ENCODE measurements around the gene BPIFB1. TPM values are rescaled to one million over a fixed set of nuclear protein-coding genes. Genes with fewer than 3 reads are reported as not detected.

Gene BPIFB1
- total RNA-seq, 2 donors from 2014 or later, result not detected

DNA sequence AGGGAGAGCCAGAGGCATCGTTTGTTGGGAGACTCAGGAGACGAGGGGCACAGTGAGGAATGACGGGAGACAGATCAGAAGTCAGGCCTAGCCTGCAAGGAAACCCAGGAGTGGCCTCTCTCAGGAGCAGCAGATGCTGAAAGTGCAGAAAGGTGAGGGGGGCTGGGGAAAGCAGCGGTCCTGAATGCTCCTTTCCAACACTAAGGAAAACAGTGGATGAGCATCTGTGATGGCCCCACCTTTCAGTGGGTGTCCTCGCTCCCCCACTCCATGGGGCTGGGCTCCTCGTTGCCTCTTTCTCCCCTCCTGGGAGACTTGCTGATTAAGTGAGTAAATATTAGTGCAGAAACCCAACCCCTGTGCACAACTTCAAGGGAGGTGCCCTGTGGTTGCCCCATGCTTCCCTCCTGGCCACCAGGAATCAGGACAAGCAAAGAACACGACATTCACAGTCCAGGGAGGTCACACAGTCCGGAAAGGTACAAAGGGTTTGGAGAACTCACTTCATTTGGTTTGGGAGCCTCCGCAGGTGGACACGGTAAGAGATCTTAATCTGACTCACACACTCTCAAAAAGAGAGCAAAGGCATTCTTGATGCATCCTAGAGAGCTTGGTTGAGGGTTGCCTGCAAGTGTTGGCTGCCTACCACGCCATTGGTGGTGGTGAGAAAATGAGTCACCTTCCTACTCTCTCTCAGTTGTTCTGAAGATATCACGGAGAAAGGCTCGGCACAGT is 9.7 kb upstream of the BPIFB1 start:
- no peaks in the 10 kb centered on the region for H3K36me3 ChIP-seq (replicated peaks in 1 of 2; ENCODE audit: insufficient read depth in 1 of 2, low read depth in 2 of 2)
- TF ChIP-seq POLR2A (IDR thresholded peaks at IDR 0.05), result no peak
- TF ChIP-seq, protein P1, sequence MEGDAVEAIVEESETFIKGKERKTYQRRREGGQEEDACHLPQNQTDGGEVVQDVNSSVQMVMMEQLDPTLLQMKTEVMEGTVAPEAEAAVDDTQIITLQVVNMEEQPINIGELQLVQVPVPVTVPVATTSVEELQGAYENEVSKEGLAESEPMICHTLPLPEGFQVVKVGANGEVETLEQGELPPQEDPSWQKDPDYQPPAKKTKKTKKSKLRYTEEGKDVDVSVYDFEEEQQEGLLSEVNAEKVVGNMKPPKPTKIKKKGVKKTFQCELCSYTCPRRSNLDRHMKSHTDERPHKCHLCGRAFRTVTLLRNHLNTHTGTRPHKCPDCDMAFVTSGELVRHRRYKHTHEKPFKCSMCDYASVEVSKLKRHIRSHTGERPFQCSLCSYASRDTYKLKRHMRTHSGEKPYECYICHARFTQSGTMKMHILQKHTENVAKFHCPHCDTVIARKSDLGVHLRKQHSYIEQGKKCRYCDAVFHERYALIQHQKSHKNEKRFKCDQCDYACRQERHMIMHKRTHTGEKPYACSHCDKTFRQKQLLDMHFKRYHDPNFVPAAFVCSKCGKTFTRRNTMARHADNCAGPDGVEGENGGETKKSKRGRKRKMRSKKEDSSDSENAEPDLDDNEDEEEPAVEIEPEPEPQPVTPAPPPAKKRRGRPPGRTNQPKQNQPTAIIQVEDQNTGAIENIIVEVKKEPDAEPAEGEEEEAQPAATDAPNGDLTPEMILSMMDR (IDR thresholded peaks at IDR 0.05), result no peak
- intact Hi-C loops (cut with DNase I), result no loop called here
- H3K27me3 ChIP-seq, result no peaks in the 10 kb centered on the region
- DNase-seq (no peak), ATAC-seq (no peak)
- H3K9me3 ChIP-seq, result no peaks in the 10 kb centered on the region
- 60 to 61% methylated on average over 12 to 13 of the region's 13 CpGs for WGBS, 2 donors
- no peak overlapping the region for H3K27ac ChIP-seq
- peaks cover 27% of the 10 kb centered on the region for H3K4me1 ChIP-seq
- H3K4me3 ChIP-seq, result no peak overlapping the region

DNA sequence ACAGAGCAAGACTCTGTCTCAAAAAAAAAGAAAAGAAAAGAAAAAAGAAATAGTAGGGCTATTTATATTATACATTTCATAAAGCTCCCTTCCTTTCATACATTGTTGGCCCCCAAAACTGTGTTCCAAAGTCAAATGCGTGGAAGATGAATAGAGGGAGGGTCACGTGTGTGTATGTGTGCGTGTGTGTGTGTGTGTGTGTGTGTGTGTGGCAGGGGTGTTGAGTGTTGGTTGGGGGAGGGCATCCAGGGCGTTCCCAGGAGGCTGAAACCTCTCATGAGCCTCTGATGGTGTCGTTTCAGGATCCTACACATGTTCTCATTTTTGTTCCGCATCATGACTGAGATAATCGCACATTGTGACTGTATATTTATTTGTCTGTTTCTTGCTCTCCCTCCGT is 7.8 kb upstream of the BPIFB1 start:
- no peak overlapping the region for H3K27ac ChIP-seq
- WGBS, 2 donors, result 71 to 78% methylated on average over 8 of the region's 8 CpGs
- DNase-seq (no peak), ATAC-seq (no peak)
- H3K4me1 ChIP-seq, result peaks cover 13% of the 10 kb centered on the region
- H3K36me3 ChIP-seq (replicated peaks in 1 of 2; ENCODE audit: insufficient read depth in 1 of 2, low read depth in 2 of 2), result no peaks in the 10 kb centered on the region
- H3K9me3 ChIP-seq, result no peaks in the 10 kb centered on the region
- H3K27me3 ChIP-seq, result no peaks in the 10 kb centered on the region
- intact Hi-C loops (cut with DNase I), result no loop called here
- TF ChIP-seq, protein P1 (IDR thresholded peaks at IDR 0.05), result no peak
- TF ChIP-seq POLR2A (IDR thresholded peaks at IDR 0.05), result no peak
- no peak overlapping the region for H3K4me3 ChIP-seq

DNA sequence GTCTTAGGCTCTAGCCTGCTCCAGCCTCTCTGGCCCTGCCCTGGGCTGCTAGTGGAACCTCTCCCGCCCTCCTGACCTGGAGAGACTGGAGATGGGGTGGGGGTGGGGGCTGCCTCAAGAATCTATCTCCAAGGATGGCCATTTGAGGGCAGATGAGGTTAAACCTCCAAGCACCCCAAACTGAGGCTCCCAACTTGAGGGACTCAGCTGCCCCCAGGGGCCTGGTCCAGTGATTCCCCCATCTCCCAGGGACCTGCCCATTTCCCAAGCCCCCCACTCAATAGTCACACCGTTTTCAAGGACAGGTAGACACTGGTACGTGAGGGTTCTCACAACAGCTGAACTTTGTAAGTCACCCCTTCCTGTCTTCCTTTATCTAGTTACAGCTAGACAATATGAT is 7.1 kb upstream of the BPIFB1 start:
- H3K4me3 ChIP-seq, result no peak overlapping the region
- intact Hi-C loops (cut with DNase I), result no loop called here
- ATAC-seq (no peak), DNase-seq (peak in 1 of 4 donors; percentile 1)
- WGBS, 2 donors, result 36 to 55% methylated on average over 2 to 3 of the region's 3 CpGs
- H3K4me1 ChIP-seq, result peaks cover 13% of the 10 kb centered on the region
- H3K27ac ChIP-seq, result no peak overlapping the region
- no peak for TF ChIP-seq POLR2A (IDR thresholded peaks at IDR 0.05)
- TF ChIP-seq, protein P1 (IDR thresholded peaks at IDR 0.05), result no peak
- H3K9me3 ChIP-seq, result no peaks in the 10 kb centered on the region
- no peaks in the 10 kb centered on the region for H3K27me3 ChIP-seq
- no peaks in the 10 kb centered on the region for H3K36me3 ChIP-seq (replicated peaks in 1 of 2; ENCODE audit: insufficient read depth in 1 of 2, low read depth in 2 of 2)

DNA sequence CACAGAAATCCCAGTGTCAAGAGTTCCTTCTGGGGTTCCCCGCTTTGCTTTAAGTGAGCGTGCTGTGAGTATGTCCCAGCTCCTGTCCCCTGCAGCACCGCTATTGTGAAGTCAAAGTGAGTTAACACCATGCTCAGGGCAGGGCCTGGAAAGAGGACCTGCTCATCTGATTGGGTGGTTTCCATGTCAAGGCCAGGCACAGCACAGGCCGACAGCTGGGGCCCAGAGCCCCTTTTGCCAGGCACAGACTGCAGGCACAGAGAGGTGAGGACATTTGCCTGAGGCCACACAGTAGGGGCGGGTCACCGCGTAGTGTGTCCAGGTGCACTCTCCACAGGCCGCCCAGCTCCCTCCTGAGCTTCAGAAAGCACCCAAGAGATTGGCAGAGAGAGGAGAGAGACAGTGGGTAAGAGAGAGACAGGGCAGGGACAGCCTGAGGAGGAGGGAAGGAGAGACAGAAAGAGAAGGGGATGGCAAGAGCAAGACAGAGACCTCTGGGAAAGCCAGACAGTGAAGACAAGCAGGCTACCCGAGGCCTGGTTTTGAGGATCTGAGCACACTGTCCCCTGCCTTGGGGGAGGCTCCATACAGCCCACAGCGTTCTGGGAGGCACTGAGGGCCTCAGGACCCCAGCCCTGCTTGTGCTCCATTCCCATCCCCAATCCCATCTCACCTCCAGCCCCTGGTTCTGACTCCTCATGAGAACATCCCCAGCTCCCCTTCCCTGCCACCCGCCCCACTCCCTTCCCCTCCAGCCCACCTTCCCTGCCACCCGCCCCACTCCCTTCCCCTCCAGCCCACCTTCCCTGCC is 6.5 kb upstream of the BPIFB1 start:
- Histone ChIP-seq H3K27ac (peak overlapping the region in 2 of 4 donors; percentile 13 to 27), H3K36me3 (replicated peaks in 1 of 2; ENCODE audit: insufficient read depth in 1 of 2, low read depth in 2 of 2) (no peaks in the 10 kb centered on the region), H3K4me3 (no peak overlapping the region), H3K4me1 (peaks cover 15% of the 10 kb centered on the region), H3K9me3 (no peaks in the 10 kb centered on the region), H3K27me3 (no peaks in the 10 kb centered on the region)
- ATAC-seq (no peak), DNase-seq (peak in 1 of 4 donors; percentile 10)
- TF ChIP-seq, protein P1 (IDR thresholded peaks at IDR 0.05), result no peak
- no peak for TF ChIP-seq POLR2A (IDR thresholded peaks at IDR 0.05)
- 74 to 76% methylated on average over 10 of the region's 12 CpGs for WGBS, 2 donors
- intact Hi-C loops (cut with DNase I), result no loop called here
